ENCODE data around the gene FBH1.

FBH1 gene

GRCh38 chr10:5947471-5948207 lies 57.6 kb downstream of the FBH1 start:
- Mint-ChIP-seq H3K9me3 (no peaks in the 10 kb centered on the region), H3K4me3 (no peak overlapping the region), H3K27ac (no peak overlapping the region), H3K36me3 (ENCODE audit: low read depth) (peaks cover 7% of the 10 kb centered on the region), H3K27me3 (no peaks in the 10 kb centered on the region), H3K4me1 (peaks cover 9% of the 10 kb centered on the region)
- no peak for DNase-seq
- ATAC-seq = no peak

DNA sequence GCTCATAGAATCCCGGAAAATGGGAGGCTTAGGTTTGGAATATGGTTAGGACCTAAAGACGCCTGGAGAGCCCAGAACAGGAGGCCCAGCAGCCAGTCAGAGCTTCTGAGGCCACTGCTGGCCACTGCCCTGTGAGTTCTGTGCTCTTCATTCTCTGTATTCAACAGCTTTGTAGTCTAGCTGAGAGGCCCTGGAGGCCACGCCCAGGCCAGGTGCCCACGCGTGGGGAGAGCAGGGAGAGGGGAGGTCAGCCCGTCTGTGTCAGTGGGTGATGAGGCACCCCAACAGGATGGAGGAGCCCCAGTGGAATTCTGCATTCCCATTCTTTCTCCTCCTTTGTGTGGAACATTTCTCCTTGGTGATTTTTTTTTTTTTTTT lies 58.2 kb downstream of the FBH1 start:
- Mint-ChIP-seq H3K4me1 (peaks cover 9% of the 10 kb centered on the region), H3K27ac (no peak overlapping the region), H3K27me3 (no peaks in the 10 kb centered on the region)

DNA sequence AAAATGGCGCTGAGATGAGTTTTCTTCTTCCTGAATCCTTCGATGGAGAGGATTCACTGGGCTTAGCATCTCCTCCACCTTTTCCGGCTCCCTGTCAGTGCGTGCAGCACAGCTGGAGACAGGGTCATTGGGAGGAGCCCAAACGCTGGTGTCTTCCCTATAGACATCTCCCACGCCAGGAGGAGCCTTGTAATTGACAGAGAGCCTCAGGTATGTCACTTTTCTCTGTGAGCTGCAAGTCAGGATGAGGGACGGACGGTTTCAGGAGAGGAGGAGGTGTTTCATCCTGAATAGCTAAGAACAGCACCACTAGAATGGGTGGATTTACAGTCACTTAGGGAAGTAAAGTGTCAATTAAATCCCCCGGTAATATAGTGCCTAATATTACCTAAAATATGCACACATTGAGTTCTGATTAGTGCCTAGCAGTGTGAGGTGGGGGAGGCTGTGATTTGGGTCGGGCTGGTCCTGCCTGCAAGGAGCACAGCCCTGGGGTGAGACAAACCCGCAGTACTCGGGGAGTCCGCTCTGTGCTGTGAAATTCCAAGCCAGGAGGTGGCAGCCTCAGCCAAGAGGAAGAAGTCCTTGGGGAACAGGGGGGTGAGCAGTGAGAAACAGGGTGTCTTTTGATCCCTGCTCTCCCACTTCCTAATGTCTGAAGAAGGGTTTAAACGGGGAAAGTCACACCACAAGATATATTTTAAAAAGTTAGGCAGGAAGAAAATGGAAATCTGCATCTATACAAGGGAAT lies 59.1 kb downstream of the FBH1 start:
- ATAC-seq = no peak
- no peak overlapping the region for H3K27ac Mint-ChIP-seq

More for the DNA sequence above, 58.2 kb downstream of the FBH1 start:
- no peak overlapping the region for H3K4me3 Mint-ChIP-seq
- H3K9me3 Mint-ChIP-seq = no peaks in the 10 kb centered on the region
- DNase-seq (no peak), ATAC-seq (no peak)
- peaks cover 10% of the 10 kb centered on the region for H3K36me3 Mint-ChIP-seq (ENCODE audit: low read depth)

GRCh38 chr10:5951167-5951711 lies 61.2 kb downstream of the FBH1 start:
- DNase-seq (no peak), ATAC-seq (no peak)
- H3K4me3 Mint-ChIP-seq = no peak overlapping the region
- H3K27ac Mint-ChIP-seq = no peak overlapping the region
- H3K9me3 Mint-ChIP-seq = no peaks in the 10 kb centered on the region
- peaks cover 21% of the 10 kb centered on the region for H3K36me3 Mint-ChIP-seq (ENCODE audit: low read depth)
- H3K27me3 Mint-ChIP-seq = no peaks in the 10 kb centered on the region
- peaks cover 3% of the 10 kb centered on the region for H3K4me1 Mint-ChIP-seq

More for the DNA sequence above, 59.1 kb downstream of the FBH1 start:
- H3K4me3 Mint-ChIP-seq = no peak overlapping the region
- H3K36me3 Mint-ChIP-seq (ENCODE audit: low read depth) = peaks cover 15% of the 10 kb centered on the region
- no peaks in the 10 kb centered on the region for H3K9me3 Mint-ChIP-seq
- H3K4me1 Mint-ChIP-seq = peaks cover 9% of the 10 kb centered on the region
- DNase-seq = peak; percentile 50
- no peaks in the 10 kb centered on the region for H3K27me3 Mint-ChIP-seq

DNA sequence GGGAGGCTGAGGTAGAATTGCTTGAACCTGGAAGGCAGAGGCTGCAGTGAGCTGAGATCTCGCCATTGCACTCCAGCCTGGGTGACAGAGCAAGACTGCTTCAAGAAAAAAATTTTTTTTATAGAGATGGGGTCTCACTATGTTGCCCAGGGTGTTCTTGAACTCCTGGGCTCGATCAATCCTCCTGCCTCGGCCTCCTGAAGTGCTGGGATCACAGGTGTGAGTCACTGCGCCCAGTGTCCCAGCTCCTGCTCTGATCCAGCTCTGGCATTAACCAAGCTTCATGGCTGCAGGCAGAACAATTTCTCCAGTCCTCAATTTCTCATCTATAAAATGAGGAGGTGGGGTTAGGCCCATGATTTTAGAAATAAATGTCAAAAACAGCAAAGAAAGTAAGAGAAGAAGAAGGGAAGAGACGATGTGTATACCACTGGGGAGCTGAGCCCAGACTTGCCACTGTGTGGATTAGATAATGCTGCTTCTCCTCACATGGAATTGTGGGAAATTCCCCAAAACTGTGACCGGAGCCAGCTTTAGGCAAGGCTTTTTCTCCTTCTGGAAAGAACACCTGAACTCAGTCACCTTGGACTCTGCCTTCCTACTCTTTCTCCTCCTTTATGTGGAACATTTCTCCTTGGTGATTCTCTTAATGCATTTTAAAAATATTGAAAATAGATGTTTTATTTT lies 61.8 kb downstream of the FBH1 start:
- Mint-ChIP-seq H3K9me3 (no peaks in the 10 kb centered on the region), H3K27me3 (no peaks in the 10 kb centered on the region), H3K36me3 (ENCODE audit: low read depth) (peaks cover 24% of the 10 kb centered on the region), H3K4me3 (no peak overlapping the region), H3K4me1 (peaks cover 2% of the 10 kb centered on the region), H3K27ac (no peak overlapping the region)
- ATAC-seq (no peak), DNase-seq (no peak)

DNA sequence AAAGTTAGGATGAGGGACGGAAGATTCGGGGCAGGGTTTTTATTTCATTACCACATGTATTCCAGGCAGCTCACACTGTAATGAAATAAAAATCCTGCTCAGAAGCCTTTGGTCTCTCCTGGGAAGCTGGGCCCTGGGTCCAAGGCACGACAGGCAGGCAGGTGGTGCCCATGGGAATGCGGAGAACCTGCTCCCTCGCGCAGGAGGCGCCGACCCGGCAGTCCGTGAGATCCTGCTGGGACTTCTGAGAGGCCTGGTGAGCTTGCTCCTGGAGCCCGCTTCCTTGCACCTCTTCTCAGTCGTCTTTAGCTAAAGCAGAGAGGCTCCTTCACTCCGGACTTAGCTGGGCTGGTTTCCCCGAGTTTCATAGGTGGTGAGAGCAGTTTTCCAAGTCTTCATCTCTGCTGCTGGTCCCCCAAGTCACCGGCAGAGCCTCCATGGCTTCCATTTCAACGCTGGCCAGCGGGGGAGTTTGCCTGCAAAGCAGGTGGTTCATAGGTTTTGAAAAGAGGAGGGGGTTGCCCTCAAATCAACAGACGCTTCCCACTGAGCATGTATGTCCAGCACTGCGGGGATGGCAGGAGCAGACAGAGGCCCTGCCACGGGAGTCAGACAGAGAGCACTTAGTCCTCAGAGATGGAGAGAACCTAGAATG lies 62.8 kb downstream of the FBH1 start:
- no peak for ATAC-seq
- Mint-ChIP-seq H3K4me1 (peaks cover 2% of the 10 kb centered on the region), H3K27me3 (no peaks in the 10 kb centered on the region), H3K27ac (no peak overlapping the region), H3K9me3 (no peaks in the 10 kb centered on the region), H3K4me3 (no peak overlapping the region), H3K36me3 (ENCODE audit: low read depth) (peaks cover 25% of the 10 kb centered on the region)
- no peak for DNase-seq

DNA sequence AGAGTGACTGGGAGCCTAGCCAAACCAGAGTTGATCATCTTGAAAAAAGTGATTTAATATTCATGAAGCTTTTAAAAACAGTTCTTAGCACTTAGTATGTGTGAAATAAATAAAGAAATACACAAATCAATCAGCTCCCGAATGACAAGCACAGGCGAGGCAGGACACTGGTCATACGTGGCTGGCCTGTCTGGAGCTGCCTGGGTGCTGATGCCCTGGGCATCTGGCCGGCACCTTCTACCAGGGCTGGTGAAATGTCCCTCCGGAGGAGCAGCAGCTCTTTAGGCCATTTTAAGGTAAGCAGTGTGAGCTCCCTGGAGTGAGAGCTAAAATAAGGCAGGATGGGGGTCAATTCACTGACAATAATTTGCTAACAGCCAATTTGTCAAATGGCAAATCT lies 63.6 kb downstream of the FBH1 start:
- peaks cover 2% of the 10 kb centered on the region for H3K4me1 Mint-ChIP-seq
- H3K27ac Mint-ChIP-seq = no peak overlapping the region
- DNase-seq = no peak
- no peak for ATAC-seq
- no peaks in the 10 kb centered on the region for H3K27me3 Mint-ChIP-seq
- H3K36me3 Mint-ChIP-seq (ENCODE audit: low read depth) = peaks cover 30% of the 10 kb centered on the region
- H3K9me3 Mint-ChIP-seq = no peaks in the 10 kb centered on the region
- H3K4me3 Mint-ChIP-seq = no peak overlapping the region

- H3K4me1 Mint-ChIP-seq = no peaks in the 10 kb centered on the region
- no peak for DNase-seq
- ATAC-seq = no peak
- H3K9me3 Mint-ChIP-seq = no peaks in the 10 kb centered on the region
- H3K27ac Mint-ChIP-seq = no peak overlapping the region
- no peak overlapping the region for H3K4me3 Mint-ChIP-seq
- peaks cover 42% of the 10 kb centered on the region for H3K36me3 Mint-ChIP-seq (ENCODE audit: low read depth)
- no peaks in the 10 kb centered on the region for H3K27me3 Mint-ChIP-seq
Measured at GRCh38 chr10:5956146-5956936, 66.3 kb downstream of the FBH1 start.

GRCh38 chr10:5958077-5958476 lies 68.0 kb downstream of the FBH1 start:
- no peak for ATAC-seq
- no peak for DNase-seq
- H3K4me3 Mint-ChIP-seq = no peak overlapping the region
- H3K4me1 Mint-ChIP-seq = no peaks in the 10 kb centered on the region
- no peaks in the 10 kb centered on the region for H3K9me3 Mint-ChIP-seq
- H3K36me3 Mint-ChIP-seq (ENCODE audit: low read depth) = peaks cover 45% of the 10 kb centered on the region
- no peaks in the 10 kb centered on the region for H3K27me3 Mint-ChIP-seq
- H3K27ac Mint-ChIP-seq = no peak overlapping the region

GRCh38 chr10:5958675-5959074 lies 68.6 kb downstream of the FBH1 start:
- peaks cover 45% of the 10 kb centered on the region for H3K36me3 Mint-ChIP-seq (ENCODE audit: low read depth)
- no peaks in the 10 kb centered on the region for H3K27me3 Mint-ChIP-seq
- H3K4me1 Mint-ChIP-seq = no peaks in the 10 kb centered on the region
- no peak for DNase-seq
- no peaks in the 10 kb centered on the region for H3K9me3 Mint-ChIP-seq
- H3K4me3 Mint-ChIP-seq = no peak overlapping the region
- no peak for ATAC-seq
- no peak overlapping the region for H3K27ac Mint-ChIP-seq

GRCh38 chr10:5959142-5959541 lies 69.1 kb downstream of the FBH1 start:
- H3K9me3 Mint-ChIP-seq = no peaks in the 10 kb centered on the region
- ATAC-seq (no peak), DNase-seq (no peak)
- no peak overlapping the region for H3K27ac Mint-ChIP-seq
- no peak overlapping the region for H3K4me3 Mint-ChIP-seq
- no peaks in the 10 kb centered on the region for H3K27me3 Mint-ChIP-seq
- H3K4me1 Mint-ChIP-seq = no peaks in the 10 kb centered on the region
- peaks cover 46% of the 10 kb centered on the region for H3K36me3 Mint-ChIP-seq (ENCODE audit: low read depth)

- ATAC-seq (no peak), DNase-seq (no peak)
- Mint-ChIP-seq H3K4me3 (no peak overlapping the region), H3K27me3 (no peaks in the 10 kb centered on the region), H3K4me1 (no peaks in the 10 kb centered on the region), H3K9me3 (no peaks in the 10 kb centered on the region), H3K27ac (no peak overlapping the region), H3K36me3 (ENCODE audit: low read depth) (peaks cover 48% of the 10 kb centered on the region)
Measured at GRCh38 chr10:5959581-5960069, 69.6 kb downstream of the FBH1 start.

- H3K9me3 Mint-ChIP-seq = no peaks in the 10 kb centered on the region
- H3K27ac Mint-ChIP-seq = no peak overlapping the region
- DNase-seq (no peak), ATAC-seq (no peak)
- no peaks in the 10 kb centered on the region for H3K27me3 Mint-ChIP-seq
- peaks cover 46% of the 10 kb centered on the region for H3K36me3 Mint-ChIP-seq (ENCODE audit: low read depth)
- H3K4me1 Mint-ChIP-seq = no peaks in the 10 kb centered on the region
- H3K4me3 Mint-ChIP-seq = no peak overlapping the region
Measured at GRCh38 chr10:5960070-5960972, 70.3 kb downstream of the FBH1 start.

Measured in activated naive CD8-positive, alpha-beta T cell treated with anti-CD3 and anti-CD28 coated beads, Interleukin-2, amount 50 U/mL, for 24 hours (primary cell).